Measurements from ENCODE around the gene UROC1. TPM values are rescaled to one million over a fixed set of nuclear protein-coding genes. Genes with fewer than 3 reads are reported as not detected.

Gene UROC1
- total RNA-seq, 1 experiment from 2014 or later: not detected

GRCh38 chr3:126501736-126502135 lies 15.8 kb downstream of the UROC1 start:
- intact Hi-C loops (cut with micrococcal nuclease): no loop called here
- Mint-ChIP-seq H3K9me3 (ENCODE audit: unreplicated experiment) (no peaks in the 10 kb centered on the region), H3K27me3 (ENCODE audit: insufficient read depth, unreplicated experiment) (peaks cover 14% of the 10 kb centered on the region), H3K4me3 (ENCODE audit: unreplicated experiment) (no peak overlapping the region), H3K27ac (ENCODE audit: low read depth, unreplicated experiment) (no peak overlapping the region), H3K4me1 (ENCODE audit: insufficient read depth, unreplicated experiment) (no peaks in the 10 kb centered on the region), H3K36me3 (ENCODE audit: insufficient read depth, unreplicated experiment) (no peaks in the 10 kb centered on the region)
- DNase-seq (ENCODE audit: unreplicated experiment): no peak
- CTCF ChIA-PET: no interaction called here
- BruUV-seq (replicated peaks): no TSS peak
- POLR2A ChIA-PET: no interaction called here
- no peak for TF ChIP-seq CTCF (IDR thresholded peaks at IDR 0.05; ENCODE audit: unreplicated experiment)

- H3K27me3 Mint-ChIP-seq (ENCODE audit: insufficient read depth, unreplicated experiment): peaks cover 14% of the 10 kb centered on the region
- H3K36me3 Mint-ChIP-seq (ENCODE audit: insufficient read depth, unreplicated experiment): no peaks in the 10 kb centered on the region
- H3K4me3 Mint-ChIP-seq (ENCODE audit: unreplicated experiment): no peak overlapping the region
- ChIA-PET POLR2A (no interaction called here), CTCF (interaction anchor here (0.7 kb wide), 1 partner anchor 21 kb away, joined by 3 read pairs; no protein-coding TSS in a partner anchor)
- no TSS peak for BruUV-seq (replicated peaks)
- H3K4me1 Mint-ChIP-seq (ENCODE audit: insufficient read depth, unreplicated experiment): no peaks in the 10 kb centered on the region
- DNase-seq (ENCODE audit: unreplicated experiment): no peak
- H3K27ac Mint-ChIP-seq (ENCODE audit: low read depth, unreplicated experiment): no peak overlapping the region
- intact Hi-C loops (cut with micrococcal nuclease): no loop called here
- TF ChIP-seq CTCF (IDR thresholded peaks at IDR 0.05; ENCODE audit: unreplicated experiment): no peak
- H3K9me3 Mint-ChIP-seq (ENCODE audit: unreplicated experiment): no peaks in the 10 kb centered on the region
Measured at GRCh38 chr3:126501054-126501453, 16.5 kb downstream of the UROC1 start.

- H3K36me3 Mint-ChIP-seq (ENCODE audit: insufficient read depth, unreplicated experiment): no peaks in the 10 kb centered on the region
- no peaks in the 10 kb centered on the region for H3K4me1 Mint-ChIP-seq (ENCODE audit: insufficient read depth, unreplicated experiment)
- no peak overlapping the region for H3K4me3 Mint-ChIP-seq (ENCODE audit: unreplicated experiment)
- CTCF ChIA-PET: no interaction called here
- no peak overlapping the region for H3K27ac Mint-ChIP-seq (ENCODE audit: low read depth, unreplicated experiment)
- H3K27me3 Mint-ChIP-seq (ENCODE audit: insufficient read depth, unreplicated experiment): peaks cover 10% of the 10 kb centered on the region
- BruUV-seq (replicated peaks): no TSS peak
- POLR2A ChIA-PET: no interaction called here
- intact Hi-C loops (cut with micrococcal nuclease): no loop called here
- H3K9me3 Mint-ChIP-seq (ENCODE audit: unreplicated experiment): no peaks in the 10 kb centered on the region
- no peak for TF ChIP-seq CTCF (IDR thresholded peaks at IDR 0.05; ENCODE audit: unreplicated experiment)
- no peak for DNase-seq (ENCODE audit: unreplicated experiment)
Measured at GRCh38 chr3:126500016-126500415, 17.6 kb downstream of the UROC1 start.

GRCh38 chr3:126499401-126499800 lies 18.2 kb downstream of the UROC1 start:
- Mint-ChIP-seq H3K4me3 (ENCODE audit: unreplicated experiment) (no peak overlapping the region), H3K36me3 (ENCODE audit: insufficient read depth, unreplicated experiment) (no peaks in the 10 kb centered on the region), H3K9me3 (ENCODE audit: unreplicated experiment) (no peaks in the 10 kb centered on the region), H3K27ac (ENCODE audit: low read depth, unreplicated experiment) (no peak overlapping the region), H3K27me3 (ENCODE audit: insufficient read depth, unreplicated experiment) (peaks cover 4% of the 10 kb centered on the region), H3K4me1 (ENCODE audit: insufficient read depth, unreplicated experiment) (no peaks in the 10 kb centered on the region)
- TF ChIP-seq CTCF (IDR thresholded peaks at IDR 0.05; ENCODE audit: unreplicated experiment): no peak
- BruUV-seq (replicated peaks): no TSS peak
- ChIA-PET POLR2A (no interaction called here), CTCF (no interaction called here)
- intact Hi-C loops (cut with micrococcal nuclease): no loop called here
- DNase-seq (ENCODE audit: unreplicated experiment): no peak
